Measurements from ENCODE around the gene SPAG16.

GRCh38 chr2:213640738-213641425 is 356.6 kb downstream of the SPAG16 start:
- TF ChIP-seq CTCF (conservative IDR thresholded peaks at IDR 0.05) (no peak), EZH2 (IDR thresholded peaks at IDR 0.05; ENCODE audit: low read depth) (no peak)

All from PC-9 (cell line).